Colonic mucosa (tissue), 4 donors: ENCODE measurements around the gene STATH. TPM values are rescaled to one million over a fixed set of nuclear protein-coding genes. Genes with fewer than 3 reads are reported as not detected.
"Not testable (repeated sequence)": the region's sequence is repeated elsewhere in the genome, so short reads cannot be mapped to it uniquely, and the experiment has no call there.

Experiments used
- DNase-seq: peaks from one replicate; pipeline ENCODE4 v3.0.0-alpha.2; 2020
- H3K27ac ChIP-seq: fragments of 200-600 bp; one replicate; pipeline ENCODE4 v1.8.0; 2021
- H3K27me3 ChIP-seq: fragments of 200-600 bp; one replicate; pipeline ENCODE4 v1.8.0; 2021
- H3K36me3 ChIP-seq: fragments of 200-600 bp; one replicate; pipeline ENCODE4 v1.8.0; 2021
- H3K4me1 ChIP-seq: fragments of 200-600 bp; one replicate; pipeline ENCODE4 v1.8.0; 2021; ENCODE audit warnings: mild to moderate bottlenecking
- H3K4me3 ChIP-seq: fragments of 200-600 bp; one replicate; pipeline ENCODE4 v1.8.0; 2021
- H3K9ac ChIP-seq, 2 donors: one replicate each; pipeline ENCODE4 v1.7.0; 2013; ENCODE audit warnings: control low read depth in 2 of 2, low read depth in 2 of 2, low read length in 2 of 2
- H3K9me3 ChIP-seq: fragments of 200-600 bp; one replicate; pipeline ENCODE4 v1.8.0; 2021
- CTCF ChIP-seq: fragments of 200-600 bp; IDR thresholded peaks from one replicate; pipeline ENCODE4 v1.8.0; 2022; ENCODE audit warnings: antibody characterized with exemption, mild to moderate bottlenecking
- intact Hi-C: fragments of 100-400 bp; cut with DNase I; formaldehyde crosslinking; loops from one replicate; pipeline ENCODE4 v1.14.1; 2022
- total RNA-seq, 2 donors: library from RNA; stranded (reverse); fragmentation: NEBNext Ultra II Directional in 1 of 2; extraction: Animal tissue kit (Norgen Biotek cat#: 25700) in 1 of 2; gene quantifications; one replicate each; pipeline ENCODE4 v1.2.1, GENCODE V29; 2021
- donor health status: healthy.
- donor health status: DM: no; HTN: no; CAD: no.
- donor health status: DM: no; HTN: no; CAD: no.

The STATH gene
- total RNA-seq, 2 donors from 2014 or later, result not detected

- no peak overlapping the region for H3K9ac ChIP-seq
- no peaks in the 10 kb centered on the region for H3K27me3 ChIP-seq
- H3K36me3 ChIP-seq, result no peaks in the 10 kb centered on the region
- no peak for DNase-seq
- no peaks in the 10 kb centered on the region for H3K4me1 ChIP-seq
- H3K4me3 ChIP-seq, result no peak overlapping the region
- no peak overlapping the region for H3K27ac ChIP-seq
- intact Hi-C loops, result no loop called here
- TF ChIP-seq CTCF, result no peak
- H3K9me3 ChIP-seq, result no peaks in the 10 kb centered on the region
These were observed 3.7 kb downstream of the STATH start for GRCh38 chr4:69999420-69999819.

- H3K4me3 ChIP-seq, result no peak overlapping the region
- no peak for DNase-seq
- H3K36me3 ChIP-seq, result no peaks in the 10 kb centered on the region
- TF ChIP-seq CTCF, result no peak
- H3K27ac ChIP-seq, result no peak overlapping the region
- intact Hi-C loops, result no loop called here
- no peaks in the 10 kb centered on the region for H3K9me3 ChIP-seq
- no peaks in the 10 kb centered on the region for H3K4me1 ChIP-seq
- H3K27me3 ChIP-seq, result no peaks in the 10 kb centered on the region
- no peak overlapping the region for H3K9ac ChIP-seq
These were observed 4.9 kb downstream of the STATH start for GRCh38 chr4:70000711-70001110.

- intact Hi-C loops, result no loop called here
- Histone ChIP-seq H3K9me3 (no peaks in the 10 kb centered on the region), H3K4me1 (no peaks in the 10 kb centered on the region), H3K36me3 (no peaks in the 10 kb centered on the region), H3K27ac (no peak overlapping the region), H3K27me3 (no peaks in the 10 kb centered on the region), H3K9ac (no peak overlapping the region), H3K4me3 (no peak overlapping the region)
- TF ChIP-seq CTCF, result no peak
- no peak for DNase-seq
These were observed 6.7 kb downstream of the STATH start for GRCh38 chr4:70002507-70002906.

- intact Hi-C loops, result no loop called here
These were observed 13.0 kb downstream of the STATH start for GRCh38 chr4:70008771-70009170.

GRCh38 chr4:70019006-70019405 is 23.2 kb downstream of the STATH start:
- H3K27ac ChIP-seq, H3K4me1 ChIP-seq, intact Hi-C loops, H3K27me3 ChIP-seq, H3K9me3 ChIP-seq, H3K4me3 ChIP-seq, H3K36me3 ChIP-seq, H3K9ac ChIP-seq, DNase-seq: not testable (repeated sequence)

More at GRCh38 chr4:70008771-70009170, 13.0 kb downstream of the STATH start:
- Histone ChIP-seq H3K4me3 (no peak overlapping the region), H3K4me1 (no peaks in the 10 kb centered on the region), H3K27ac (no peak overlapping the region), H3K9ac (no peak overlapping the region), H3K36me3 (no peaks in the 10 kb centered on the region), H3K27me3 (no peaks in the 10 kb centered on the region), H3K9me3 (no peaks in the 10 kb centered on the region)
- DNase-seq, result no peak
- TF ChIP-seq CTCF, result no peak

GRCh38 chr4:70023218-70023617 is 27.5 kb downstream of the STATH start:
- TF ChIP-seq CTCF, result no peak
- no peaks in the 10 kb centered on the region for H3K27me3 ChIP-seq
- no peak overlapping the region for H3K27ac ChIP-seq
- no peak overlapping the region for H3K4me3 ChIP-seq
- H3K9me3 ChIP-seq, result no peaks in the 10 kb centered on the region
- intact Hi-C loops, result no loop called here
- H3K36me3 ChIP-seq, result no peaks in the 10 kb centered on the region
- H3K4me1 ChIP-seq, result no peaks in the 10 kb centered on the region
- H3K9ac ChIP-seq, result no peak overlapping the region
- DNase-seq, result no peak
